Parathyroid adenoma (tissue), 2 donors: ENCODE results near the gene AHI1.

Source experiments
- H2AFZ ChIP-seq: fragments of 300-600 bp; sonication (generic); one replicate; pipeline ENCODE4 v1.7.0; 2017; ENCODE audit warnings: antibody characterized with exemption, mild to moderate bottlenecking
- H3K27ac ChIP-seq: fragments of 300-600 bp; sonication (generic); one replicate; pipeline ENCODE4 v1.7.0; 2017
- H3K27me3 ChIP-seq: fragments of 300-600 bp; sonication (generic); one replicate; pipeline ENCODE4 v1.7.0; 2017; ENCODE audit warnings: low read length; ENCODE audit not compliant: control insufficient read depth, insufficient read depth
- H3K36me3 ChIP-seq: fragments of 300-600 bp; sonication (generic); one replicate; pipeline ENCODE4 v1.7.0; 2017; ENCODE audit warnings: low read length; ENCODE audit not compliant: control insufficient read depth, insufficient read depth
- H3K4me1 ChIP-seq: fragments of 300-600 bp; sonication (generic); one replicate; pipeline ENCODE4 v1.7.0; 2017; ENCODE audit warnings: control low read depth
- H3K4me2 ChIP-seq: fragments of 300-600 bp; sonication (generic); one replicate; pipeline ENCODE4 v1.7.0; 2017; ENCODE audit warnings: low read length
- H3K4me3 ChIP-seq: fragments of 300-600 bp; sonication (generic); one replicate; pipeline ENCODE4 v1.7.0; 2017; ENCODE audit warnings: low read depth, low read length
- H3K79me2 ChIP-seq: fragments of 300-600 bp; sonication (generic); one replicate; pipeline ENCODE4 v1.7.0; 2017; ENCODE audit warnings: control low read depth
- H3K9ac ChIP-seq: fragments of 300-600 bp; sonication (generic); one replicate; pipeline ENCODE4 v1.7.0; 2017; ENCODE audit warnings: mild to moderate bottlenecking
- H3K9me3 ChIP-seq: fragments of 300-600 bp; sonication (generic); one replicate; pipeline ENCODE4 v1.7.0; 2017; ENCODE audit warnings: low read length; ENCODE audit not compliant: control insufficient read depth
- TF ChIP-seq, protein P1 (sequence below): fragments of 300-600 bp; sonication (generic); IDR thresholded peaks from one replicate; pipeline ENCODE4 v1.7.0; 2017; ENCODE audit warnings: antibody characterized with exemption, mild to moderate bottlenecking
- donor health status: primary hyperparathyroidism.

AHI1 gene

DNA sequence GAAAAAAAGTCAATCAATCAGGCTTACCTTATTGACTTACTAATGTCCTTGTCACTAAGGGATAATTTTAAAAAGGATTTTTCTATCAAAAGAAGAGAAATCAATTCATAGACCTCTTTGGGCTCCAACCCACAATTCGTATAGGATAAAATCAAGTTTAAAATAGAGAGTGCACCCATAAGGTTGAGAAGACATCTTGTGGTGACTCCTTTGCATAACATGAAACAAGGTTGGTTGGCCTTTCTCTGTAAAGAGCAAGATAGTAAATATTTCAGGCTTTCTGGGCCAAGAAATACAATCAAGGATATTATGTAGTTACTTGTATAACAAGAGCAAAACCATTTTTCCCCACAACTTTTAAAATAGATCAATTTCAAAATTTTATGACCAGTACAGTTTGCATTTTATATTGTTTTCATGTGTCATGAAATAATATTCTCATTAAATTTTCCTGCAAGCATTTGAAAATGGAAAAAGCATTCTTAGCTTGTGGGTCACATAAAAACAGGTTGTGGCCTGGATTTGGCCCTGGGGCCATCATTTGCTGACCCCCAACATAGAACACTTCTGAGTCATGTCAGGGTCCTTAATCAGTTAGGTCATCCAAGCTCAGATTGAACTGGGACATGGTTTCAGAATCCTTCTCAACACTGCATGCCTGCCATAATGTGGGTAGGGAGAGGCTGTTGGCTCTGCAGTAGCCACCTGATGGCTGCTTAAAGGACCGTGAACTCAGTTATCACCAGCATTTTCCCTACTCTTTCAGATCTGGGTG, 239.7 kb downstream of the AHI1 start:
- H3K9ac ChIP-seq: no peak overlapping the region
- H3K4me3 ChIP-seq: no peak overlapping the region
- no peak overlapping the region for H3K4me2 ChIP-seq
- no peak overlapping the region for H3K27ac ChIP-seq
- no peaks in the 10 kb centered on the region for H3K79me2 ChIP-seq
- no peaks in the 10 kb centered on the region for H3K9me3 ChIP-seq
- no peak overlapping the region for H2AFZ ChIP-seq
- peaks cover 10% of the 10 kb centered on the region for H3K4me1 ChIP-seq
- TF ChIP-seq, protein P1, sequence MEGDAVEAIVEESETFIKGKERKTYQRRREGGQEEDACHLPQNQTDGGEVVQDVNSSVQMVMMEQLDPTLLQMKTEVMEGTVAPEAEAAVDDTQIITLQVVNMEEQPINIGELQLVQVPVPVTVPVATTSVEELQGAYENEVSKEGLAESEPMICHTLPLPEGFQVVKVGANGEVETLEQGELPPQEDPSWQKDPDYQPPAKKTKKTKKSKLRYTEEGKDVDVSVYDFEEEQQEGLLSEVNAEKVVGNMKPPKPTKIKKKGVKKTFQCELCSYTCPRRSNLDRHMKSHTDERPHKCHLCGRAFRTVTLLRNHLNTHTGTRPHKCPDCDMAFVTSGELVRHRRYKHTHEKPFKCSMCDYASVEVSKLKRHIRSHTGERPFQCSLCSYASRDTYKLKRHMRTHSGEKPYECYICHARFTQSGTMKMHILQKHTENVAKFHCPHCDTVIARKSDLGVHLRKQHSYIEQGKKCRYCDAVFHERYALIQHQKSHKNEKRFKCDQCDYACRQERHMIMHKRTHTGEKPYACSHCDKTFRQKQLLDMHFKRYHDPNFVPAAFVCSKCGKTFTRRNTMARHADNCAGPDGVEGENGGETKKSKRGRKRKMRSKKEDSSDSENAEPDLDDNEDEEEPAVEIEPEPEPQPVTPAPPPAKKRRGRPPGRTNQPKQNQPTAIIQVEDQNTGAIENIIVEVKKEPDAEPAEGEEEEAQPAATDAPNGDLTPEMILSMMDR: no peak
- no peaks in the 10 kb centered on the region for H3K27me3 ChIP-seq
- no peaks in the 10 kb centered on the region for H3K36me3 ChIP-seq

DNA sequence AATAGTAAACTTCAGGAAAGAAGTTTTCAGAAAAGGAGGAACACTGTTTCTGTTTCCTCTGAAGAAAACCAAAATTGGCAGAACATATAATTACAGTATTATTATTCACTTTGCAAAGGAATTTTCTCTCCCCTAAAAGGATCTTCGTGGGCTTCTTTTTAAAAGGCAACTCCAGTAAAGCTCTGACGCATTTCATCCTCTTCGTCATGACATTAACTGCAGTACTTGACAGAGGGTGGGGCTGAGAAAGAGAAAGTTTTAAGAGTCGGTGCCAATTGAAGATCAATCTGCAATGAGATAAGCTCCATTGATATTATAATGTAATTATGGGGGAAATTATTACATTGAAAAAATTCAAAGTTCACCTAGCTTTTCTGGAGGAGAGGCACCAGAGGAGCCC, 240.7 kb downstream of the AHI1 start:
- H3K27me3 ChIP-seq: no peaks in the 10 kb centered on the region
- no peak overlapping the region for H3K4me2 ChIP-seq
- no peak overlapping the region for H3K27ac ChIP-seq
- H3K4me3 ChIP-seq: no peak overlapping the region
- H3K4me1 ChIP-seq: peaks cover 7% of the 10 kb centered on the region
- no peak overlapping the region for H3K9ac ChIP-seq
- no peaks in the 10 kb centered on the region for H3K36me3 ChIP-seq
- H3K79me2 ChIP-seq: no peaks in the 10 kb centered on the region
- TF ChIP-seq, protein P1: no peak
- no peak overlapping the region for H2AFZ ChIP-seq
- H3K9me3 ChIP-seq: no peaks in the 10 kb centered on the region

DNA sequence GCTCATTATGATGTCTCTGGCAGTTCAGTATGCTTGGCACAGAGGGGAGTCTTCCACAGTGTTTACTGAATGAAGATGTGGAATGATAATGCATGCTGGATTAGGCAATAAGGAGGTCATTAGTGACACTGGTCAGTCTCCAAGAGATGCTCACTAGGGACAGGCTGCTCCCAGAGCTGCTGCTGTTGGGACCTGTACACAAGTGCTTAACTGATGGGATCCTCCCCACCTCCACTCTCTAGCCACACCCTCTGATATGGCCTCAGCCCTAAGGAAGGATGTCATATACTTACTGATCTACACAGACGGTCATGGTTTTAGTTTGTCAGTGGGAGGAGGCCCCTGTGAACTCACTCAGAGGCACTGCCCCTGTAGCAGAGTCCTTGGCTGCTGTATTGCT, 243.1 kb downstream of the AHI1 start:
- H3K36me3 ChIP-seq: no peaks in the 10 kb centered on the region
- H3K79me2 ChIP-seq: no peaks in the 10 kb centered on the region
- no peak overlapping the region for H2AFZ ChIP-seq
- H3K9ac ChIP-seq: no peak overlapping the region
- H3K27me3 ChIP-seq: no peaks in the 10 kb centered on the region
- H3K4me3 ChIP-seq: no peak overlapping the region
- peaks cover 6% of the 10 kb centered on the region for H3K4me1 ChIP-seq
- no peak overlapping the region for H3K27ac ChIP-seq
- no peaks in the 10 kb centered on the region for H3K9me3 ChIP-seq
- TF ChIP-seq, protein P1: no peak
- H3K4me2 ChIP-seq: no peak overlapping the region

DNA sequence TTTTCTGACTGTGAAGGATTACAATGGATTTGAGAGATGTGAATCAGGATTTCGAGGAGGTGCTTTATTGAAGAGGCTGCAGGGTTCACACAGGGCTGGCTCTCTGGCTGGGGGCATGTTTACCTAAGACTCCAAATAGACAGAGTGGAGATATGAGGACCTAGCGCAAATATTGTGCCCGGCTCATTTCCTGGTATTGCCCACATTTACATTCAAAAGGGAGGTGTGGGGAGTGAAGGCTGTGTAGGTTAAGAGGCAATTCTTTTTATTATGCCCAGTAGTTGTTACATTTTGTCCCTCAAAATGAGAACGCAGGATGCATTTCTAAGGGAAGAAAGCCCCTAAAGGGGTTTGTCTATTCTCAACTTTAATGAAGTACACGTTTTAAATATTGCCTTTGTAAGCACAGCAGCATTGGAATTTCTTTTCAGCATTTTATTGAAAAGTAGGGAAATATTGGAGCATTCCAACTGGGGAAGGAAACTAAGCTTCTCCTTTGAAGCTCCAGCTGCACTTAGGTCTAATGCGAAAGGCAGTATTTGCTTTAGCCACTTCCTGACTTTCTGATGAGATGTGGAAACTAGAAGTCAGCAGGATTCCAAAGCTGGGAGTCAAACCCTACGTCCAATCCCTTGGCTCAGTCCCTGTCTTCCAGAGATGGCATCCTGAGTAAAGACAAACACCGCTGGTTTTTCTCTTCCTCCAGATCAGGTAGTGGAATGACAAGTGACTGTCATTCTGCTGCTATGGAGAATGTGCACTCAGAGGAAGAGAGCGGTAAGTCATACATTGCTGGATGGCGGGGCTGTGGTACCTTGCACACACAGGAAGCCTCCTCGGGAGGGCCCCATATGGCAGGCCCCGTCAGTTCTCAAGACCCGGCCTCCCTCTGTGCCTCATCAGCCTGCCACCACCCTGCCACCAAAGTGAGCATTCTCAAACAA, 245.8 kb downstream of the AHI1 start:
- Histone ChIP-seq H2AFZ (no peak overlapping the region), H3K27ac (no peak overlapping the region), H3K79me2 (no peaks in the 10 kb centered on the region), H3K4me2 (no peak overlapping the region), H3K36me3 (no peaks in the 10 kb centered on the region), H3K9ac (no peak overlapping the region), H3K27me3 (no peaks in the 10 kb centered on the region), H3K9me3 (no peaks in the 10 kb centered on the region), H3K4me1 (peaks cover 3% of the 10 kb centered on the region), H3K4me3 (no peak overlapping the region)
- TF ChIP-seq, protein P1: no peak
